Panc1 (cell line): Measurements from ENCODE around the gene FARP1. TPM values are rescaled to one million over a fixed set of nuclear protein-coding genes. Genes with fewer than 3 reads are reported as not detected.

Experiments
- ATAC-seq: fragments of 200-7000 bp; cut with Tn5 transposase; 2 replicates; pipeline ENCODE4 v1.9.1; 2020; ENCODE audit warnings: mild to moderate bottlenecking, moderate library complexity
- BruUV-seq: library from RNA; stranded (reverse); fragments of 400-500 nt; replicated peaks from 2 replicates; lab custom pipeline; 2021; lab: Mats Ljungman, UMichigan
- CTCF ChIA-PET: fragments of 300-600 bp; sonication (Branson Sonifier 250); formaldehyde crosslinking; loops from one replicate; lab custom pipeline; 2022; ENCODE audit warnings: antibody characterized with exemption; lab: Charles Lee
- POLR2A ChIA-PET: fragments of 300-600 bp; sonication (Branson Sonifier 250); formaldehyde crosslinking; loops from one replicate; lab custom pipeline; 2022; ENCODE audit warnings: antibody characterized with exemption; lab: Charles Lee
- DNase-seq: peaks from one replicate; pipeline ENCODE4 v3.0.0-alpha.2; 2010; ENCODE audit warnings: low read depth, low spot score
- H3K27ac ChIP-seq: 2 replicates; pipeline ENCODE4 v1.5.1; 2011; ENCODE audit warnings: mild to moderate bottlenecking, low read length, inconsistent platforms
- H3K27me3 ChIP-seq: fragments of 200-500 bp; sonication (Bioruptor generic); 2 replicates; pipeline ENCODE4 v1.6.0; 2014; ENCODE audit warnings: low read length, inconsistent platforms; ENCODE audit not compliant: control insufficient read depth, insufficient read depth
- H3K36me3 ChIP-seq: fragments of 200-500 bp; sonication (Bioruptor generic); 2 replicates; pipeline ENCODE4 v1.5.1; 2014; ENCODE audit warnings: inconsistent platforms, mild to moderate bottlenecking, low read length, moderate library complexity; ENCODE audit not compliant: control insufficient read depth, insufficient read depth
- H3K4me1 ChIP-seq: 2 replicates; pipeline ENCODE4 v1.5.1; 2011; ENCODE audit warnings: inconsistent platforms, mild to moderate bottlenecking, low read length, moderate library complexity; ENCODE audit not compliant: control insufficient read depth, insufficient read depth
- H3K4me3 ChIP-seq, 2 experiments: 2 replicates each; pipeline ENCODE4 v1.5.1; 2011 to 2012; ENCODE audit warnings: low read depth in 2 of 2, low read length in 2 of 2, mild to moderate bottlenecking in 2 of 2, inconsistent platforms in 1 of 2, moderate library complexity in 1 of 2
- H3K9me3 ChIP-seq: fragments of 200-500 bp; sonication (Bioruptor generic); 2 replicates; pipeline ENCODE4 v1.5.1; 2014; ENCODE audit warnings: low read depth, mild to moderate bottlenecking, inconsistent platforms, low read length, moderate library complexity; ENCODE audit not compliant: control insufficient read depth, insufficient read depth
- POLR2AphosphoS5 ChIP-seq: IDR thresholded peaks from 2 replicates; pipeline ENCODE4 v1.6.1; 2012; ENCODE audit warnings: mild to moderate bottlenecking, low read depth, low read length, moderate library complexity
- SIN3A ChIP-seq: IDR thresholded peaks from 2 replicates; pipeline ENCODE4 v1.6.1; 2012; ENCODE audit warnings: low read depth, mild to moderate bottlenecking, low read length, moderate library complexity, borderline replicate concordance; ENCODE audit not compliant: insufficient read depth
- TCF7L2 ChIP-seq: IDR thresholded peaks from 2 replicates; pipeline ENCODE4 v1.6.1; 2011; ENCODE audit warnings: mild to moderate bottlenecking, low read depth, low read length, inconsistent platforms
- in situ Hi-C: cut with HindIII; loops from 2 replicates; pipeline ENCODE4 v1.10.0; 2016; ENCODE audit warnings: low sequenced_read_pairs, low pct_unique_long_range_greater_than_20kb
- intact Hi-C: fragments of 100-400 bp; cut with micrococcal nuclease; formaldehyde crosslinking; loops from one replicate; pipeline ENCODE4 v1.10.0; 2022; ENCODE audit not compliant: unreplicated experiment
- total RNA-seq: library from RNA; stranded (reverse); gene quantifications from one replicate; pipeline ENCODE4 v1.2.1, GENCODE V29; 2021; ENCODE audit not compliant: unreplicated experiment
- TF ChIP-seq, protein P1 (sequence below), 2 experiments: IDR thresholded peaks; 2 replicates each; pipeline ENCODE4 v1.6.1; 2011 to 2012; ENCODE audit warnings: low read depth in 2 of 2, control low read depth in 1 of 2, low read length in 1 of 2, mild to moderate bottlenecking in 1 of 2, moderate library complexity in 1 of 2; ENCODE audit not compliant: insufficient read depth in 1 of 2
- TF ChIP-seq, protein P2 (sequence below): fragments of 450-650 bp; IDR thresholded peaks from 2 replicates; pipeline ENCODE4 v1.5.1; 2017; ENCODE audit warnings: mild to moderate bottlenecking

FARP1 gene
- total RNA-seq, 1 experiment from 2014 or later = 61.9 TPM

DNA sequence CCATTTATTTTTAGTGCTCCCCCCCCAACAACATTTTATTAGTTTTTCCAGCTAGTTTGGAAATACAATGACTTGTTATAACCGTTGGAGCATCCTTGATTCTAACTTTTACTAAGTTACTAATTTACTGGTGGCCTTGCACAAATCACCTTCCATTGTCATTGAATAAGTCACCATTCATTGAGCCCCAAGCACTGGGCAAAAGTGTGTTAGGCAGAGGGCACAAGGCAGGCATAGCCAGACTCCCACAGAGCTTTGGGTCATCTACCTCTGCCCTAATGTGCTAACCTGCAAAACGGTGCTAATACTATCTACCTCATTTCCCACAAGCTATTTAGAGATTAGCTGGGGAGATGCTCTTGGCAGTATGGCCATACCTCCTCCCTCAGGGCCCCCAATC is 120.9 kb downstream of the FARP1 start:
- ChIA-PET CTCF (no interaction called here), POLR2A (no interaction called here)
- H3K4me3 ChIP-seq = no peak overlapping the region
- H3K27me3 ChIP-seq = no peaks in the 10 kb centered on the region
- H3K36me3 ChIP-seq = no peaks in the 10 kb centered on the region
- ATAC-seq (no peak), DNase-seq (no peak)
- in situ Hi-C loops = no loop called here
- TF ChIP-seq, protein P1, sequence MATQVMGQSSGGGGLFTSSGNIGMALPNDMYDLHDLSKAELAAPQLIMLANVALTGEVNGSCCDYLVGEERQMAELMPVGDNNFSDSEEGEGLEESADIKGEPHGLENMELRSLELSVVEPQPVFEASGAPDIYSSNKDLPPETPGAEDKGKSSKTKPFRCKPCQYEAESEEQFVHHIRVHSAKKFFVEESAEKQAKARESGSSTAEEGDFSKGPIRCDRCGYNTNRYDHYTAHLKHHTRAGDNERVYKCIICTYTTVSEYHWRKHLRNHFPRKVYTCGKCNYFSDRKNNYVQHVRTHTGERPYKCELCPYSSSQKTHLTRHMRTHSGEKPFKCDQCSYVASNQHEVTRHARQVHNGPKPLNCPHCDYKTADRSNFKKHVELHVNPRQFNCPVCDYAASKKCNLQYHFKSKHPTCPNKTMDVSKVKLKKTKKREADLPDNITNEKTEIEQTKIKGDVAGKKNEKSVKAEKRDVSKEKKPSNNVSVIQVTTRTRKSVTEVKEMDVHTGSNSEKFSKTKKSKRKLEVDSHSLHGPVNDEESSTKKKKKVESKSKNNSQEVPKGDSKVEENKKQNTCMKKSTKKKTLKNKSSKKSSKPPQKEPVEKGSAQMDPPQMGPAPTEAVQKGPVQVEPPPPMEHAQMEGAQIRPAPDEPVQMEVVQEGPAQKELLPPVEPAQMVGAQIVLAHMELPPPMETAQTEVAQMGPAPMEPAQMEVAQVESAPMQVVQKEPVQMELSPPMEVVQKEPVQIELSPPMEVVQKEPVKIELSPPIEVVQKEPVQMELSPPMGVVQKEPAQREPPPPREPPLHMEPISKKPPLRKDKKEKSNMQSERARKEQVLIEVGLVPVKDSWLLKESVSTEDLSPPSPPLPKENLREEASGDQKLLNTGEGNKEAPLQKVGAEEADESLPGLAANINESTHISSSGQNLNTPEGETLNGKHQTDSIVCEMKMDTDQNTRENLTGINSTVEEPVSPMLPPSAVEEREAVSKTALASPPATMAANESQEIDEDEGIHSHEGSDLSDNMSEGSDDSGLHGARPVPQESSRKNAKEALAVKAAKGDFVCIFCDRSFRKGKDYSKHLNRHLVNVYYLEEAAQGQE (IDR thresholded peaks at IDR 0.05; ENCODE audit: insufficient read depth in 1 of 2, low read depth in 2 of 2, low read length in 1 of 2) = no peak
- TF ChIP-seq TCF7L2 (no peak), POLR2AphosphoS5 (no peak), SIN3A (no peak)
- TF ChIP-seq, protein P2, sequence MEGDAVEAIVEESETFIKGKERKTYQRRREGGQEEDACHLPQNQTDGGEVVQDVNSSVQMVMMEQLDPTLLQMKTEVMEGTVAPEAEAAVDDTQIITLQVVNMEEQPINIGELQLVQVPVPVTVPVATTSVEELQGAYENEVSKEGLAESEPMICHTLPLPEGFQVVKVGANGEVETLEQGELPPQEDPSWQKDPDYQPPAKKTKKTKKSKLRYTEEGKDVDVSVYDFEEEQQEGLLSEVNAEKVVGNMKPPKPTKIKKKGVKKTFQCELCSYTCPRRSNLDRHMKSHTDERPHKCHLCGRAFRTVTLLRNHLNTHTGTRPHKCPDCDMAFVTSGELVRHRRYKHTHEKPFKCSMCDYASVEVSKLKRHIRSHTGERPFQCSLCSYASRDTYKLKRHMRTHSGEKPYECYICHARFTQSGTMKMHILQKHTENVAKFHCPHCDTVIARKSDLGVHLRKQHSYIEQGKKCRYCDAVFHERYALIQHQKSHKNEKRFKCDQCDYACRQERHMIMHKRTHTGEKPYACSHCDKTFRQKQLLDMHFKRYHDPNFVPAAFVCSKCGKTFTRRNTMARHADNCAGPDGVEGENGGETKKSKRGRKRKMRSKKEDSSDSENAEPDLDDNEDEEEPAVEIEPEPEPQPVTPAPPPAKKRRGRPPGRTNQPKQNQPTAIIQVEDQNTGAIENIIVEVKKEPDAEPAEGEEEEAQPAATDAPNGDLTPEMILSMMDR = no peak
- no TSS peak for BruUV-seq
- intact Hi-C loops = no loop called here
- no peaks in the 10 kb centered on the region for H3K9me3 ChIP-seq
- H3K27ac ChIP-seq = no peak overlapping the region
- no peaks in the 10 kb centered on the region; the same call in 1 of the 2 replicates for H3K4me1 ChIP-seq

DNA sequence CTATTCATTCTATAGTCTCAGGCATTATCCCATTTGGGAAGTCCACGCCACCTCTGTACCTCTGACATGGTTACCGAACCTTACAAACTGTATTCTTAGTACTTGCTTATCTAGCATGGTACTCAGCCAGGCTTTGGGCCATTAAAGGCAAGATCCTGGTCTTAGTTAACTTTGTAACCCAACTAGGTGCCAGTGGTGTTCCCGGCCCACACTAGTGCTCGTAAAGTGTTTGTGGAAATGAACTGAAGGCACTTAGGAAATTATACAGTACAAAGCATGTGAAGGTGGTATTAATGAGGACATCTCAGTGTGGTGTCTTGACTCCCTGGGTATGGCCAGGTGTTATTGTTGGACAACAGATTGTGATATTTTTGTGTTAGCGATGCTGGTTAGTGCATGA is 122.0 kb downstream of the FARP1 start:
- intact Hi-C loops (no loop called here), in situ Hi-C loops (no loop called here)
- Histone ChIP-seq H3K9me3 (no peaks in the 10 kb centered on the region), H3K27ac (no peak overlapping the region), H3K4me3 (no peak overlapping the region), H3K36me3 (no peaks in the 10 kb centered on the region), H3K27me3 (no peaks in the 10 kb centered on the region), H3K4me1 (no peaks in the 10 kb centered on the region; the same call in 1 of the 2 replicates)
- DNase-seq (no peak), ATAC-seq (no peak)
- ChIA-PET POLR2A (no interaction called here), CTCF (no interaction called here)
- no TSS peak for BruUV-seq
- TF ChIP-seq POLR2AphosphoS5 = no peak
- TF ChIP-seq, protein P2 = no peak
- TF ChIP-seq SIN3A = no peak
